MCF 10A (cell line): ENCODE results near the gene CDC42SE2. TPM values are rescaled to one million over a fixed set of nuclear protein-coding genes. Genes with fewer than 3 reads are reported as not detected.

Experiments
- BruUV-seq: library from RNA; stranded (reverse); fragments of 400-500 nt; replicated peaks from 2 replicates; lab custom pipeline; 2021; lab: Mats Ljungman, UMichigan
- CTCF ChIA-PET: fragments of 300-600 bp; sonication (Branson Sonifier 250); formaldehyde crosslinking; extraction: SDS; loops from one replicate; lab custom pipeline; 2021; ENCODE audit warnings: antibody characterized with exemption, inconsistent platforms; lab: Yijun Ruan, JAX
- POLR2A ChIA-PET: fragments of 300-600, 350-650 bp; sonication (Branson Sonifier 250); formaldehyde crosslinking; extraction: SDS; loops from one replicate; lab custom pipeline; 2020; ENCODE audit warnings: antibody characterized with exemption, inconsistent platforms; lab: Yijun Ruan, JAX
- DNase-seq: peaks from one replicate; pipeline ENCODE4 v3.0.0-alpha.2; 2018; ENCODE audit not compliant: unreplicated experiment
- H3K27ac Mint-ChIP-seq: one replicate; pipeline ENCODE4 v1.8.0; 2022; ENCODE audit warnings: mild to moderate bottlenecking, low read depth, mixed read lengths; ENCODE audit not compliant: unreplicated experiment
- H3K27me3 Mint-ChIP-seq: one replicate; pipeline ENCODE4 v1.8.0; 2022; ENCODE audit warnings: mixed read lengths; ENCODE audit not compliant: insufficient read depth, unreplicated experiment
- H3K36me3 Mint-ChIP-seq: one replicate; pipeline ENCODE4 v1.8.0; 2022; ENCODE audit warnings: mild to moderate bottlenecking, moderate library complexity, mixed read lengths; ENCODE audit not compliant: insufficient read depth, unreplicated experiment
- H3K4me1 Mint-ChIP-seq: one replicate; pipeline ENCODE4 v1.8.0; 2022; ENCODE audit warnings: mixed read lengths; ENCODE audit not compliant: insufficient read depth, unreplicated experiment
- H3K4me3 Mint-ChIP-seq: one replicate; pipeline ENCODE4 v1.8.0; 2022; ENCODE audit warnings: mild to moderate bottlenecking, moderate library complexity, mixed read lengths; ENCODE audit not compliant: unreplicated experiment
- H3K9me3 Mint-ChIP-seq: one replicate; pipeline ENCODE4 v1.8.0; 2022; ENCODE audit warnings: mixed read lengths; ENCODE audit not compliant: unreplicated experiment
- CTCF ChIP-seq: fragments of 200-600 bp; IDR thresholded peaks from one replicate; pipeline ENCODE4 v1.8.0; 2022; ENCODE audit warnings: antibody characterized with exemption, mild to moderate bottlenecking; ENCODE audit not compliant: unreplicated experiment
- intact Hi-C: fragments of 100-400 bp; cut with micrococcal nuclease; formaldehyde crosslinking; loops from 2 replicates; pipeline ENCODE4 v1.14.1; 2022
- total RNA-seq: library from RNA; stranded (reverse); gene quantifications from 2 replicates; pipeline ENCODE4 v1.2.3, GENCODE V29; 2022

Gene CDC42SE2
- total RNA-seq, 1 experiment from 2014 or later: 71.0 TPM

- CTCF ChIA-PET: interaction anchor here (0.7 to 1.9 kb wide), 2 partner anchors 10 to 90 kb away, joined by 4 to 7 read pairs; partner anchors contain the start of gene HINT1
- no TSS peak for BruUV-seq
- POLR2A ChIA-PET: interaction anchor here (0.7 to 1.4 kb wide), 2 partner anchors 8 to 73 kb away, joined by 3 to 5 read pairs; no protein-coding TSS in a partner anchor
- no peak for DNase-seq
- Mint-ChIP-seq H3K36me3 (no peaks in the 10 kb centered on the region), H3K27me3 (no peaks in the 10 kb centered on the region), H3K27ac (no peak overlapping the region), H3K4me1 (peaks cover 20% of the 10 kb centered on the region), H3K4me3 (no peak overlapping the region), H3K9me3 (no peaks in the 10 kb centered on the region)
- intact Hi-C loops: no loop called here
- TF ChIP-seq CTCF: no peak
These were observed 9.1 kb upstream of the CDC42SE2 start for GRCh38 chr5:131254741-131255140.

- Mint-ChIP-seq H3K9me3 (no peaks in the 10 kb centered on the region), H3K4me3 (no peak overlapping the region), H3K4me1 (peaks cover 26% of the 10 kb centered on the region), H3K27ac (no peak overlapping the region), H3K36me3 (no peaks in the 10 kb centered on the region), H3K27me3 (no peaks in the 10 kb centered on the region)
- no peak for TF ChIP-seq CTCF
- ChIA-PET CTCF (no interaction called here), POLR2A (interaction anchor here (1.2 to 12.5 kb wide), 2 partner anchors 11 to 20 kb away, joined by 4 to 279 read pairs; no protein-coding TSS in a partner anchor)
- intact Hi-C loops: no loop called here
- BruUV-seq: no TSS peak
- DNase-seq: no peak
These were observed 7.4 kb upstream of the CDC42SE2 start for GRCh38 chr5:131256507-131256823.

GRCh38 chr5:131258733-131259132 is 5.1 kb upstream of the CDC42SE2 start:
- Mint-ChIP-seq H3K4me1 (peaks cover 36% of the 10 kb centered on the region), H3K4me3 (no peak overlapping the region), H3K36me3 (no peaks in the 10 kb centered on the region), H3K9me3 (no peaks in the 10 kb centered on the region), H3K27me3 (no peaks in the 10 kb centered on the region), H3K27ac (peak overlapping the region; percentile 89)
- TF ChIP-seq CTCF: no peak
- BruUV-seq: no TSS peak
- intact Hi-C loops: no loop called here
- POLR2A ChIA-PET: interaction anchor here (0.6 to 12.5 kb wide), 15 partner anchors 9 to 538 kb away, joined by 3 to 392 read pairs (median 8); partner anchors contain the start of genes FNIP1, HINT1 and LYRM7
- DNase-seq: no peak
- CTCF ChIA-PET: interaction anchor here (0.6 to 1.8 kb wide), 6 partner anchors 9 to 724 kb away, joined by 3 to 7 read pairs (median 4); no protein-coding TSS in a partner anchor

- Mint-ChIP-seq H3K36me3 (no peaks in the 10 kb centered on the region), H3K4me3 (no peak overlapping the region), H3K4me1 (peaks cover 36% of the 10 kb centered on the region), H3K27ac (peak overlapping the region; percentile 89), H3K9me3 (no peaks in the 10 kb centered on the region), H3K27me3 (no peaks in the 10 kb centered on the region)
- ChIA-PET POLR2A (interaction anchor here (0.6 to 12.5 kb wide), 19 partner anchors 9 to 538 kb away, joined by 3 to 392 read pairs (median 8); partner anchors contain the start of genes HINT1 and LYRM7), CTCF (interaction anchor here (0.6 to 1.8 kb wide), 5 partner anchors 10 to 1038 kb away, joined by 3 to 7 read pairs (median 5); no protein-coding TSS in a partner anchor)
- intact Hi-C loops: no loop called here
- no TSS peak for BruUV-seq
- DNase-seq: no peak
- TF ChIP-seq CTCF: no peak
These were observed 4.5 kb upstream of the CDC42SE2 start for GRCh38 chr5:131259326-131259725.
